GM12874 (cell line): Measurements from ENCODE around the gene NUP98.

Source experiments
- CTCF ChIP-seq: IDR thresholded peaks from 2 replicates; pipeline ENCODE4 v1.5.1; 2011; ENCODE audit warnings: low read depth, mild to moderate bottlenecking, control low read depth, low read length, moderate library complexity; ENCODE audit not compliant: insufficient read depth

Gene NUP98

DNA sequence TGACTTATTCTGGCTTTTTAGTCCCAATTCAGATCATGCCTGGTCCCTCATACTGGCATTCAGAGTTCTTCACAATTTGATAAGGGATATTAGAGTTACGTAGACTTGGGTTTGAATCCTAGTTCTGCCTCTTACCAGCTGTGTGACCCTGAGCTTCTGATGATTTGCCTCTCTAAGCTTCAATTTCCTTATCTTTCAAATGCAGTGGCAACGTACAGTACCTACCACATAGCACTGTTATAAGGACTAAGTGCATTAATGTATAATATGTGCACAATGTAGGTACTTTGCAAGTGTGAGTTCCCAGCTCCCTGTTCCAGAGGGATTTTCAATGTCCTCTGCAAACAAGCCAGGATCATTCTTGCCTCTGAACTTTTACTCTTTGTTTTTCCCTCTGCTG, 36.1 kb upstream of the NUP98 start:
- TF ChIP-seq CTCF, result no peak

GRCh38 chr11:3832816-3833215, 35.5 kb upstream of the NUP98 start:
- no peak for TF ChIP-seq CTCF

DNA sequence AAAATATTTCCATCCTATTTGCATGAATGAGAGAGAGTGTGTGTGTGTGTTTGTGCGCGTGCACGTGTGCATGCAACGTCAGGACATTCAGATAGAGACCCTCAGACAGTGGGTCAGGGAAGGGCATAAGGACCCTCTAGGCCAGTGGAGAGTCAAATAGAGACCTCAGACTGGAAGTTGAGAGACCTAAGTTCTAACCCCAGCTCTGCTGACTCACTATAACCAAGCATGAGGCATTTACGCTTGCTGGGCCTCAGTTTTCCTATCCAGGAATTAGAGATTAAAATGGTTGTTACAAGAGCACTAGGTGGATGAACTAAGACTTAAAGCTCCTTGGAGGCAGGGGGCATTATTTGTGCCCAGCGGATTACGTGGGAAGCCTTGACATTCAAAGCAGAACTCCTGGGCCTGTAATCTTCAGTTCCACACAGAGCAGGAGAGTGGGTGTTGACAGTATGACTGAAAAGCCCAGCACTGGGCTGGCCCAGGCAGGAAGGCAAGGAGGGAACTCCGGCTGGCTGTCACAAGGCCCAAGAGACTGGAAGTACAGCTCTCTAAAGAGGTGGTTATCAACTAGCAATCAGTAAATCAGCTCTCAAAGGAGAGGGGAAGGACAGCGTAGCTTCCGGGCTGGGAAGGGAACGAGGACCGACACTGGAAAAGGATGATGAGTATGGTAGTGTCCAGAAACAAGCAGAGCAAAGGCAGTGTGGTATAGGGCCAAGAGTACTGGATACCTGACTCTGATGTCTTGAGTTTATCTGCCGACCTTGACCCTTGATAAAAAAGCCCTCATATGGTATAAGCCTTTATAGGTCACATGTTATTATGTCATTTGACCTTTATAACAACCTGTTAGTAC, 34.3 kb upstream of the NUP98 start:
- no peak for TF ChIP-seq CTCF

DNA sequence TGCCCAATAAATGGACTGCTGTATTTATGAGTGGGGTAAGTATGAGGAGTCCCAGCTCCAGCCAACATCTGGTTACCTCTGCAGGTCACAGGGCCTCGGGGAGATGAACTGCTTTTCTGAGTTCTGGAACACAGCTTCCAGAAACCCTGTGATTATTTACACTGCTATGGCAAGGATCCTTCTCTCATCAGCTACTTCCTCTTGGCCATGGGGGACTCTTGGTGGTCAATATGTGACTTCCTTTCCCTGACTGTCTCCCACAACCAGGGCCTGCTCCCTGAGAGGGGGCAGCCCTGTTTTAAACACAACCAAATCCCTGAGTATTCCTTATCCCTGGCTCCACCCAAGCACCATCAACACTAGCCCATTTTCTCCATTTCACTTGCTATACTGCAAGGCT, 33.4 kb upstream of the NUP98 start:
- TF ChIP-seq CTCF, result no peak

DNA sequence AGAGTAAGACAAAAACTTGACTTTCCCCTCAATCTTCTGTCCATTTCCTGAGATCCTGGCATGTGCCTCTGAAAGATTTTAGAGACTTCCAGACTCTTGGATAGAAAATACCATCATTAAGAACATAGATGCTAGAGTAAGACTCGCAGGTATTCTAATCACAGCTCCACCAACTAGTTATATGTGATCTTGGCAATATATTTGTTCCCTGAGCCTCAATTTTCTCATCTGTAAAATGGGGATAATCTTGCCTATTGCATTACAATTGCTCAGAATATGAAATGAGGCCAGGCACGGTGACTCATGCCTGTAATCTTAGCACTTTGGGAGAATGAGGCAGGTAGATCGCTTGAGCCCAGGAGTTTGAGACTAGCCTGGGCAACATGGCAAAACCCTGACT, 32.7 kb upstream of the NUP98 start:
- TF ChIP-seq CTCF, result no peak

DNA sequence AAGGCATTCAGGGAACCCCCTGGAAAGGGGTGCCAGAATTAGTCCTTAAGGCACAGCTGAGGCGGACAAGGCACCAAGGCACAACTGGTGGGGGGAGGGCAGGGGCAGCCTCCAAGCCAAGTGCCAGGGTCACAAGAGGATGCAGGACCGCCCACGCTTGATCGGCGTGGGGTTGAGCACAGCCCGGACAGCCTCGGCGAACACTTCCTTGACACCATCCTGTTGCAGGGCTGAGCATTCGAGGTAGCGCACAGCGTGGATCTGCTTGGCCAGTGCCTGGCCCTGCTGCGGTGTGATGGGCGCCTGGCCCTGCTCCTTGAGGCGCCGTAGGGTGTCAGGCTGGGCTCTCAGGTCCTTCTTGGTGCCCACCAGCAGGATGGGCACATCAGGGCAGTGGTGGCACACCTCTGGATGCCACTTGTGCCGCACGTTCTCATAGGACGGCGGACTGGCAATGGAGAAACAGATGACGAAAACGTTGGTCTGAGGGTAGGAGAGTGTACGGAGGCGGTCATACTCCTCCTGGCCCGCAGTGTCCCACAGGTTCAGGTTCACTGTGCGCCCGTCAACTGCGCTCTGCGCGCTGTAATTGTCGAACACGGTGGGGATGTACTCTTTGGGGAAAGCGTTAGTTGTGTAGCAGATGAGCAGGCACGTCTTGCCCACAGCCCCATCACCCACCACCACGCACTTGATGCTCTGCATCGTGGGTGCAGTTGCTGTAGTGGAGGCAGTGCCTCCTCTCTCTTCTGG, 30.3 kb upstream of the NUP98 start:
- no peak for TF ChIP-seq CTCF

DNA sequence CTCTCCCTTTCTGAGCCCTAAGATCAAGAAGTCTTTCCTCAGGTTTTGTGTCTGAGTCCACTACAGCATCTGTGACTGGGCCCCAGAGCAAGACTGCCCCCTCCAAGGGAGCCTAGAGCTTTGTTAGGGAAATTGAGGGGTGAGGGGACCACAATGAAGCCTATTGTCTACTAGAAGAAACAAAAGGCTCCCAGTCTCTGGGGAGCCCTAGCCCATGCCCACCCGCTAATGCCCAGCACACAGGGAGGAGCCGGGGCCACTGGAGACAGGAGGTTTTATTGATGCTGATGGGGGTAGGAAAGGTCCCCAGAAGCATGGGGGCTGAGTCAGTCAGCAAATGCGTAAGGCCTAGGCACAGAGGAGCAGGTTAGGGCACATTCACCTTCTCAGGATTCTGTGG, 29.4 kb upstream of the NUP98 start:
- TF ChIP-seq CTCF, result no peak
